H1 (cell line): ENCODE results near the gene KCNS3. TPM values are rescaled to one million over a fixed set of nuclear protein-coding genes. Genes with fewer than 3 reads are reported as not detected.

Source experiments
- CTCF ChIA-PET: fragments of 300-600 bp; sonication (Branson Sonifier 250); formaldehyde crosslinking; loops from one replicate; lab custom pipeline; 2021; ENCODE audit not compliant: partially characterized antibody; lab: Charles Lee
- POLR2A ChIA-PET: fragments of 300-600 bp; sonication (Branson Sonifier 250); formaldehyde crosslinking; loops from one replicate; lab custom pipeline; 2021; ENCODE audit warnings: inconsistent platforms; ENCODE audit not compliant: partially characterized antibody; lab: Charles Lee
- DNase-seq, 2 experiments: peaks; one replicate each; pipeline versions ENCODE4 v3.0.0 to v3.0.0-alpha.2; 2010 to 2022; ENCODE audit warnings: low spot score in 2 of 2, low read depth in 1 of 2, mixed read lengths in 1 of 2
- FAIRE-seq: peaks from 2 replicates; lab custom pipeline; 2011; peaks lifted over from hg19 to GRCh38; lab: Jason Lieb, UNC
- H2AFZ ChIP-seq: 2 replicates; pipeline ENCODE4 v1.8.1; 2012; ENCODE audit warnings: low read length, inconsistent platforms
- H2AK5ac ChIP-seq: 2 replicates; pipeline ENCODE4 v1.6.1; 2013; ENCODE audit warnings: low read depth, low read length
- H2BK120ac ChIP-seq: replicated peaks from 2 replicates; pipeline ENCODE3; 2013; ENCODE audit warnings: low read depth, low read length, inconsistent platforms
- H2BK12ac ChIP-seq: 2 replicates; pipeline ENCODE4 v1.6.1; 2013; ENCODE audit warnings: low read depth, low read length
- H2BK15ac ChIP-seq: 2 replicates; pipeline ENCODE4 v1.6.1; 2013; ENCODE audit warnings: low read length
- H2BK20ac ChIP-seq: 2 replicates; pipeline ENCODE4 v1.6.1; 2013; ENCODE audit warnings: low read length
- H2BK5ac ChIP-seq: 2 replicates; pipeline ENCODE4 v1.6.1; 2013; ENCODE audit warnings: low read depth, low read length
- H3K14ac ChIP-seq: 2 replicates; pipeline ENCODE4 v1.6.1; 2013; ENCODE audit warnings: inconsistent platforms; ENCODE audit not compliant: insufficient read length
- H3K18ac ChIP-seq: 2 replicates; pipeline ENCODE4 v1.6.1; 2013; ENCODE audit warnings: low read length; ENCODE audit errors: extremely low read depth
- H3K23ac ChIP-seq: 2 replicates; pipeline ENCODE4 v1.6.1; 2013; ENCODE audit warnings: inconsistent platforms; ENCODE audit not compliant: insufficient read length
- H3K23me2 ChIP-seq: 2 replicates; pipeline ENCODE4 v1.6.1; 2013; ENCODE audit warnings: low read depth, low read length
- H3K27ac ChIP-seq: 2 replicates; pipeline ENCODE4 v1.6.1; 2011; ENCODE audit warnings: low read depth, low read length, inconsistent platforms
- H3K27me3 ChIP-seq, 4 experiments: replicated peaks in 1 of 4; 1 replicate in 1 of 4; 2 replicates in 3 of 4; pipeline versions ENCODE4 v1.6.1 to v1.8.1; 2011 to 2013; ENCODE audit warnings: low read length in 3 of 4, mild to moderate bottlenecking in 3 of 4, inconsistent platforms in 2 of 4, mixed read lengths in 2 of 4, moderate library complexity in 1 of 4; ENCODE audit not compliant: control insufficient read depth in 3 of 4, insufficient read depth in 3 of 4; ENCODE audit errors: extremely low read depth in 1 of 4
- H3K36me3 ChIP-seq, 4 experiments: 2 replicates each; pipeline versions ENCODE4 v1.6.1 to v1.8.1; 2011 to 2013; ENCODE audit warnings: mild to moderate bottlenecking in 4 of 4, low read length in 3 of 4, moderate library complexity in 2 of 4, control low read depth in 1 of 4, inconsistent platforms in 1 of 4; ENCODE audit not compliant: insufficient read depth in 4 of 4, control insufficient read depth in 2 of 4
- H3K4ac ChIP-seq: replicated peaks from 2 replicates; pipeline ENCODE3; 2013; ENCODE audit warnings: low read length, low read depth, mixed read lengths, inconsistent platforms; ENCODE audit not compliant: insufficient read length
- H3K4me1 ChIP-seq, 4 experiments: replicated peaks in 1 of 4; 1 replicate in 1 of 4; 2 replicates in 3 of 4; pipeline versions ENCODE4 v1.6.1 to v1.8.1; 2011 to 2013; ENCODE audit warnings: low read length in 3 of 4, inconsistent platforms in 2 of 4, mixed read lengths in 1 of 4; ENCODE audit not compliant: insufficient read depth in 4 of 4, control insufficient read depth in 3 of 4
- H3K4me2 ChIP-seq, 2 experiments: 2 replicates each; pipeline versions ENCODE4 v1.6.1 to v1.8.1; 2011 to 2013; ENCODE audit warnings: low read depth in 2 of 2, low read length in 2 of 2, control low read depth in 1 of 2, inconsistent platforms in 1 of 2, mild to moderate bottlenecking in 1 of 2; ENCODE audit not compliant: insufficient read depth in 1 of 2
- H3K4me3 ChIP-seq, 4 experiments: fragments of 200-600, 300-600 bp in 1 of 4; sonication (generic), shearing (Covaris generic), sonication (Bioruptor Twin) in 1 of 4; 2 replicates each; pipeline versions ENCODE4 v1.5.1 to v1.8.1; 2011 to 2016; ENCODE audit warnings: low read length in 4 of 4, low read depth in 3 of 4, control low read depth in 2 of 4, inconsistent platforms in 2 of 4, mild to moderate bottlenecking in 2 of 4, mixed read lengths in 1 of 4, moderate library complexity in 1 of 4; ENCODE audit not compliant: insufficient read depth in 2 of 4; ENCODE audit errors: extremely low read depth in 1 of 4
- H3K56ac ChIP-seq: replicated peaks from 2 replicates; pipeline ENCODE3; 2013; ENCODE audit warnings: low read depth, mild to moderate bottlenecking, mixed read lengths, low read length, inconsistent platforms; ENCODE audit not compliant: insufficient read length
- H3K79me1 ChIP-seq: 2 replicates; pipeline ENCODE4 v1.6.1; 2013; ENCODE audit warnings: low read depth, low read length, control low read depth
- H3K79me2 ChIP-seq, 2 experiments: 2 replicates each; pipeline versions ENCODE4 v1.6.1 to v1.8.1; 2012 to 2013; ENCODE audit warnings: low read length in 2 of 2, mild to moderate bottlenecking in 2 of 2, inconsistent platforms in 1 of 2; ENCODE audit not compliant: insufficient read depth in 2 of 2, control insufficient read depth in 1 of 2
- H3K9ac ChIP-seq, 4 experiments: replicated peaks in 1 of 4; 1 replicate in 1 of 4; 2 replicates in 3 of 4; pipeline versions ENCODE4 v1.6.1 to v1.8.1; 2011 to 2013; ENCODE audit warnings: low read depth in 3 of 4, low read length in 3 of 4, control low read depth in 2 of 4, mild to moderate bottlenecking in 2 of 4, moderate library complexity in 2 of 4, inconsistent platforms in 1 of 4; ENCODE audit errors: extremely low read depth in 1 of 4
- H3K9me3 ChIP-seq, 2 experiments: 2 replicates each; pipeline versions ENCODE4 v1.6.1 to v1.8.1; 2012 to 2013; ENCODE audit warnings: mild to moderate bottlenecking in 2 of 2, moderate library complexity in 2 of 2, control low read depth in 1 of 2, inconsistent platforms in 1 of 2, low read depth in 1 of 2, low read length in 1 of 2, mixed read lengths in 1 of 2; ENCODE audit not compliant: insufficient read depth in 2 of 2
- H4K20me1 ChIP-seq, 2 experiments: replicated peaks in 1 of 2; 2 replicates each; pipeline versions ENCODE3 to v1.8.1; 2011 to 2013; ENCODE audit warnings: inconsistent platforms in 2 of 2, low read length in 2 of 2, mild to moderate bottlenecking in 1 of 2; ENCODE audit not compliant: insufficient read depth in 2 of 2, control insufficient read depth in 1 of 2
- H4K5ac ChIP-seq: 2 replicates; pipeline ENCODE4 v1.6.1; 2013; ENCODE audit warnings: low read length, low read depth, mixed read lengths, inconsistent platforms; ENCODE audit not compliant: insufficient read length
- H4K8ac ChIP-seq: 2 replicates; pipeline ENCODE4 v1.8.0; 2013; ENCODE audit warnings: mild to moderate bottlenecking, moderate library complexity, low read length, inconsistent platforms; ENCODE audit not compliant: insufficient read depth; ENCODE audit errors: extremely low read depth
- H4K91ac ChIP-seq: replicated peaks from 2 replicates; pipeline ENCODE3; 2013; ENCODE audit warnings: low read length, mixed read lengths, inconsistent platforms; ENCODE audit not compliant: insufficient read length
- BCL11A ChIP-seq, 2 experiments: IDR thresholded peaks; one replicate each; pipeline ENCODE4 v1.6.1; 2011; ENCODE audit warnings: low read depth in 2 of 2, low read length in 2 of 2, mild to moderate bottlenecking in 2 of 2
- CHD1 ChIP-seq: IDR thresholded peaks from 2 replicates; pipeline ENCODE4 v1.6.1; 2012; ENCODE audit warnings: low read depth, low read length, improper control_type of control experiment
- CTBP2 ChIP-seq: IDR thresholded peaks from 2 replicates; pipeline ENCODE4 v1.7.0; 2011; ENCODE audit warnings: borderline replicate concordance, mild to moderate bottlenecking, moderate library complexity, mixed read lengths, low read length; ENCODE audit not compliant: insufficient read depth, insufficient read length
- GTF2F1 ChIP-seq: IDR thresholded peaks from 2 replicates; pipeline ENCODE4 v1.6.1; 2012; ENCODE audit warnings: low read depth, low read length, improper control_type of control experiment, borderline replicate concordance
- MAFK ChIP-seq: IDR thresholded peaks from 2 replicates; pipeline ENCODE4 v1.6.1; 2012; ENCODE audit warnings: low read depth, mild to moderate bottlenecking, improper control_type of control experiment, low read length
- POLR2A ChIP-seq, 2 experiments: IDR thresholded peaks; 1 replicate in 1 of 2; 2 replicates in 1 of 2; pipeline ENCODE4 v1.6.1; 2011; ENCODE audit warnings: low read depth in 2 of 2, low read length in 2 of 2, mild to moderate bottlenecking in 2 of 2; ENCODE audit errors: control extremely low read depth in 1 of 2
- POU5F1 ChIP-seq: IDR thresholded peaks from 2 replicates; pipeline ENCODE4 v1.6.1; 2011; ENCODE audit warnings: low read depth, mild to moderate bottlenecking, low read length, moderate library complexity
- RAD21 ChIP-seq, 2 experiments: IDR thresholded peaks in 1 of 2; conservative IDR thresholded peaks in 1 of 2; 2 replicates each; pipeline ENCODE4 v1.6.1; 2011; ENCODE audit warnings: low read depth in 2 of 2, low read length in 2 of 2, improper control_type of control experiment in 1 of 2, inconsistent platforms in 1 of 2, mild to moderate bottlenecking in 1 of 2, moderate library complexity in 1 of 2
- RBBP5 ChIP-seq: IDR thresholded peaks from 2 replicates; pipeline ENCODE4 v1.7.1; 2012; ENCODE audit warnings: low read depth, mild to moderate bottlenecking, inconsistent platforms, low read length, moderate library complexity, borderline replicate concordance
- RXRA ChIP-seq: IDR thresholded peaks from 2 replicates; pipeline ENCODE4 v1.6.1; 2011; ENCODE audit warnings: low read depth, mild to moderate bottlenecking, low read length, moderate library complexity; ENCODE audit not compliant: insufficient read depth
- SIN3A ChIP-seq, 2 experiments: IDR thresholded peaks in 1 of 2; conservative IDR thresholded peaks in 1 of 2; 2 replicates each; pipeline ENCODE4 v1.6.1; 2011 to 2012; ENCODE audit warnings: low read length in 2 of 2, improper control_type of control experiment in 1 of 2, low read depth in 1 of 2, mild to moderate bottlenecking in 1 of 2
- SP2 ChIP-seq: IDR thresholded peaks from 2 replicates; pipeline ENCODE4 v1.6.1; 2012; ENCODE audit warnings: mild to moderate bottlenecking, low read length, inconsistent platforms
- SUZ12 ChIP-seq: fragments of 200-600 bp; sonication (generic); IDR thresholded peaks from 2 replicates; pipeline ENCODE4 v1.6.1; 2012; ENCODE audit warnings: mild to moderate bottlenecking, inconsistent platforms, low read length, moderate library complexity, mixed read lengths
- TAF1 ChIP-seq: IDR thresholded peaks from 2 replicates; pipeline ENCODE4 v1.6.1; 2011; ENCODE audit warnings: mild to moderate bottlenecking, low read depth, low read length
- ZNF274 ChIP-seq: IDR thresholded peaks from 2 replicates; pipeline ENCODE4 v1.7.0; 2012; ENCODE audit warnings: low read length, borderline replicate concordance; ENCODE audit errors: extremely low read depth
- WGBS, 2 experiments: shearing (Covaris generic) in 1 of 2; methylation state at CpG; one replicate each; pipeline versions ENCODE4 v1.1.6 to v1.1.7; 2013 to 2015; ENCODE audit warnings: low lambda C conversion rate in 2 of 2, mixed read lengths in 2 of 2, inconsistent platforms in 1 of 2, low coverage in 1 of 2, missing lambda C conversion rate in 1 of 2; ENCODE audit not compliant: insufficient replicate concordance in 2 of 2, insufficient coverage in 1 of 2, insufficient read length in 1 of 2; ENCODE audit errors: extremely low coverage in 1 of 2, missing lambda C conversion rate in 1 of 2; 5-methylcytosine and 5-hydroxymethylcytosine counted together
- polyA plus RNA-seq, 7 experiments: library from polyadenylated mRNA; depleted of rRNA in 3 of 7; stranded (reverse) in 5 of 7; unstranded in 2 of 7; fragments of >200 nt in 5 of 7; fragments of 200-250 nt in 2 of 7; gene quantifications; 1 replicate in 5 of 7; 2 replicates in 1 of 7; 4 replicates in 1 of 7; pipeline versions ENCODE4 v1.2.1 to v1.2.3, GENCODE V29; 2011 to 2013; ENCODE audit warnings: missing spikeins in 2 of 7, mixed read lengths in 2 of 7
- total RNA-seq: library from RNA; stranded (reverse); fragmentation: NEBNext Ultra II Directional; extraction: Animal tissue kit (Norgen Biotek cat#: 25700); gene quantifications from 2 replicates; pipeline ENCODE4 v1.2.1, GENCODE V29; 2021

KCNS3 gene
- total and polyA plus RNA-seq, 2 of the 8 experiments (the other 6 are each of a cell fraction or from before 2014, with no cell fraction given) = 22.7 to 23.0 TPM

- CTCF ChIA-PET = interaction anchor here (0.7 to 1.1 kb wide), 2 partner anchors 158 to 240 kb away, joined by 3 to 4 read pairs; no protein-coding TSS in a partner anchor
- H3K36me3 ChIP-seq = no peaks in the 10 kb centered on the region
- no peak for FAIRE-seq
- TF ChIP-seq SIN3A (conservative IDR thresholded peaks at IDR 0.05 in 1 of 2, IDR thresholded peaks at IDR 0.05 in 1 of 2; ENCODE audit: low read depth in 1 of 2, low read length in 2 of 2) (no peak), TAF1 (no peak), SP2 (no peak), RBBP5 (no peak), RXRA (no peak), ZNF274 (no peak), MAFK (no peak), POU5F1 (no peak), CHD1 (no peak), POLR2A (IDR thresholded peaks at IDR 0.05; ENCODE audit: control extremely low read depth in 1 of 2, low read depth in 2 of 2, low read length in 2 of 2) (no peak), SUZ12 (no peak), CTBP2 (no peak), BCL11A (IDR thresholded peaks at IDR 0.05; ENCODE audit: low read depth in 2 of 2, low read length in 2 of 2) (no peak), RAD21 (IDR thresholded peaks at IDR 0.05 in 1 of 2, conservative IDR thresholded peaks at IDR 0.05 in 1 of 2; ENCODE audit: low read depth in 2 of 2, low read length in 2 of 2) (no peak), GTF2F1 (no peak)
These were observed 80.9 kb downstream of the KCNS3 start for GRCh38 chr2:17959356-17959755.

More at GRCh38 chr2:17959356-17959755, 80.9 kb downstream of the KCNS3 start:
- POLR2A ChIA-PET = no interaction called here
- Histone ChIP-seq H3K14ac (no peak overlapping the region), H3K9me3 (no peaks in the 10 kb centered on the region), H3K9ac (no peak overlapping the region), H3K79me1 (no peaks in the 10 kb centered on the region), H3K27me3 (no peaks in the 10 kb centered on the region), H2AK5ac (no peak overlapping the region), H4K91ac (no peak overlapping the region), H2BK120ac (no peak overlapping the region), H4K8ac (no peak overlapping the region), H3K27ac (no peak overlapping the region), H3K23me2 (no peaks in the 10 kb centered on the region; the same call in 1 of the 2 replicates), H2BK5ac (no peak overlapping the region), H3K4me1 (no peaks in the 10 kb centered on the region), H3K4me2 (no peak overlapping the region), H3K56ac (no peak overlapping the region), H2BK20ac (no peak overlapping the region), H3K23ac (no peak overlapping the region), H3K18ac (no peak overlapping the region), H2BK15ac (no peak overlapping the region), H2AFZ (no peak overlapping the region; the same call in 1 of the 2 replicates), H2BK12ac (no peak overlapping the region), H3K4me3 (no peak overlapping the region), H4K20me1 (no peaks in the 10 kb centered on the region), H3K79me2 (no peaks in the 10 kb centered on the region), H3K4ac (no peak overlapping the region), H4K5ac (no peak overlapping the region)
- no peak for DNase-seq
- WGBS, 2 experiments = 74% methylated on average over 3 of the region's 3 CpGs; no CpG with 5 or more reads in 1 of the 2 experiments
